ENCODE results near the gene AMPD2. TPM values are rescaled to one million over a fixed set of nuclear protein-coding genes. Genes with fewer than 3 reads are reported as not detected.

Gene AMPD2
- total RNA-seq, 1 donor from 2014 or later = 74.2 TPM

DNA sequence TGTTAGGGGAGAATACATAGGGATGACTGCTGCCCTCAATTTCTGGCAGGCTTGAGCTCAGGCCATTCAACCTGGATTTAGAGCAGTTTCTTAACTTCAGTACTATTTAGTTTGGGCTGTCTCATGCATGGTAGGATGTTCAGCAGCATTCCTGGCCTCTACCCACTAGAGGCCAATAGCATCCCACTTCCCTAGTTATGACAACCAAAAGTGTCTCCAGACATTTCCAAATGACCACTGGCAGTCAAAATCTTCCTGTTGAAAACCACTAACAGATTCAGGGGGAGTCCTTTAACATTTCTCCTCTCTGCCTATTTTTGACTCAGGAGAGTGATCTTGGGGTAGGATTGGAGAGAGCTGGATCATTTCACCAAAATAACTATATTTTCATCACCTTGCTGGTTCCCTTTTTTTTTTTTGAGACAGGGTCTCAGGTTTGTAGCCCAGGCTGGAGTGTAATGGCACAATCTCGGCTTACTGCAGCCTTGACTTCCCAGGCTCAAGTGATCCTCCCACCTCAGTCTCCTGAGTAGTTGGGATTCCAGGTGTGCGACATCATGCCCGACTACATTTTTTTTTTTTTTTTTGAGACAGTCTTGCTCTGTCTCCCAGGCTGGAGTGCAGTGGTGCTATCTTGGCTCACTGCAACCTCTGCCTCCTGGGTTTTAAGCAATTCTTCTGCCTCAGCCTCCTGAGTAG lies 8.9 kb upstream of the AMPD2 start:
- no peak for DNase-seq (ENCODE audit: low spot score in 2 of 2)
- TF ChIP-seq CTCF (IDR thresholded peaks at IDR 0.05) = no peak
- no peaks in the 10 kb centered on the region for H3K9me3 ChIP-seq
- intact Hi-C loops (cut with DNase I) = no loop called here
- no peaks in the 10 kb centered on the region for H3K36me3 ChIP-seq
- H3K27ac ChIP-seq = no peak overlapping the region
- H3K4me1 ChIP-seq = no peaks in the 10 kb centered on the region
- H3K27me3 ChIP-seq = no peaks in the 10 kb centered on the region
- no peak overlapping the region for H3K4me3 ChIP-seq

GRCh38 chr1:109611308-109611990 lies 8.2 kb upstream of the AMPD2 start:
- no peak overlapping the region for H3K4me3 ChIP-seq
- no peaks in the 10 kb centered on the region for H3K9me3 ChIP-seq
- TF ChIP-seq CTCF (IDR thresholded peaks at IDR 0.05) = no peak
- DNase-seq (ENCODE audit: low spot score in 2 of 2) = no peak
- no peaks in the 10 kb centered on the region for H3K36me3 ChIP-seq
- H3K27me3 ChIP-seq = no peaks in the 10 kb centered on the region
- no peaks in the 10 kb centered on the region for H3K4me1 ChIP-seq
- H3K27ac ChIP-seq = no peak overlapping the region
- intact Hi-C loops (cut with DNase I) = no loop called here

GRCh38 chr1:109613361-109614147 lies 6.1 kb upstream of the AMPD2 start:
- Histone ChIP-seq H3K4me3 (no peak overlapping the region), H3K9me3 (no peaks in the 10 kb centered on the region), H3K27ac (no peak overlapping the region), H3K36me3 (no peaks in the 10 kb centered on the region), H3K27me3 (no peaks in the 10 kb centered on the region), H3K4me1 (no peaks in the 10 kb centered on the region)
- intact Hi-C loops (cut with DNase I) = no loop called here
- TF ChIP-seq CTCF (IDR thresholded peaks at IDR 0.05) = no peak
- no peak for DNase-seq (ENCODE audit: low spot score in 2 of 2)

- H3K4me1 ChIP-seq = peaks cover 0 to 4% of the 10 kb centered on the region in 2 donors
- intact Hi-C loops (cut with DNase I) = no loop called here
- peak in 1 of 2 donors; percentile 72 for DNase-seq (ENCODE audit: low spot score in 2 of 2)
- TF ChIP-seq CTCF (IDR thresholded peaks at IDR 0.05) = no peak
- no peak overlapping the region for H3K4me3 ChIP-seq
- H3K9me3 ChIP-seq = no peaks in the 10 kb centered on the region
- no peaks in the 10 kb centered on the region for H3K27me3 ChIP-seq
- no peak overlapping the region for H3K27ac ChIP-seq
- no peaks in the 10 kb centered on the region for H3K36me3 ChIP-seq
Measured at GRCh38 chr1:109615879-109616278, 3.8 kb upstream of the AMPD2 start.

DNA sequence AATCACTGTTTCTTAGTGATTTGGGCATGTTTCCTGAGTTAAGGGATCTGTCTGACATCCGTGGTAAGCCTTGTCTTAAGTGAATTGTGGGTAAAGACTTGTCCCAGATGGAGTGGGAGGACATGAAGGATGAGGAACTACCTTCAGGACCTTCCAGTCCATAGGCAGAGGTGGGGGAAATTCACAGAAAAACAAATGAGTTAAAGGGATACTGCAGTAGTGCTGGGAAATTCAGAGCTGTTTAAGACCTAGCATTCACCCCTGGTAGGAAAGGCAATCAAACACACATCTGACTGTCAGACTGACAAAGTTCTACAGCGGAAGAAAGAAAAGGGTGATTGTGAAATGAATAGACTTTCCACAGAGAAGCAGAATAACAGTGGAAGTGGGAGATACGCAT lies 3.2 kb upstream of the AMPD2 start:
- no peak overlapping the region for H3K27ac ChIP-seq
- H3K4me3 ChIP-seq = no peak overlapping the region

More for the DNA sequence above, 3.2 kb upstream of the AMPD2 start:
- no peak for DNase-seq (ENCODE audit: low spot score in 2 of 2)
- H3K27me3 ChIP-seq = no peaks in the 10 kb centered on the region
- no peaks in the 10 kb centered on the region for H3K9me3 ChIP-seq
- peaks cover 3 to 7% of the 10 kb centered on the region in 2 donors for H3K4me1 ChIP-seq
- H3K36me3 ChIP-seq = no peaks in the 10 kb centered on the region
- TF ChIP-seq CTCF (IDR thresholded peaks at IDR 0.05) = no peak
- intact Hi-C loops (cut with DNase I) = no loop called here
